Neural progenitor cell (in vitro differentiated cells): Measurements from ENCODE around the gene TTC6.

Source experiments
- EZH2 ChIP-seq: fragments of 200-600 bp; sonication (generic); IDR thresholded peaks from 2 replicates; pipeline ENCODE4 v1.6.1; 2017; ENCODE audit warnings: antibody characterized with exemption, mild to moderate bottlenecking, moderate library complexity
- EZH2phosphoT487 ChIP-seq: fragments of 200-600 bp; sonication (generic); IDR thresholded peaks from 2 replicates; pipeline ENCODE4 v1.6.1; 2017; ENCODE audit warnings: antibody characterized with exemption
- TF ChIP-seq, protein P1 (sequence below): fragments of 200-600 bp; sonication (generic); IDR thresholded peaks from 2 replicates; pipeline ENCODE4 v1.5.1; 2017; ENCODE audit warnings: antibody characterized with exemption, mild to moderate bottlenecking

DNA sequence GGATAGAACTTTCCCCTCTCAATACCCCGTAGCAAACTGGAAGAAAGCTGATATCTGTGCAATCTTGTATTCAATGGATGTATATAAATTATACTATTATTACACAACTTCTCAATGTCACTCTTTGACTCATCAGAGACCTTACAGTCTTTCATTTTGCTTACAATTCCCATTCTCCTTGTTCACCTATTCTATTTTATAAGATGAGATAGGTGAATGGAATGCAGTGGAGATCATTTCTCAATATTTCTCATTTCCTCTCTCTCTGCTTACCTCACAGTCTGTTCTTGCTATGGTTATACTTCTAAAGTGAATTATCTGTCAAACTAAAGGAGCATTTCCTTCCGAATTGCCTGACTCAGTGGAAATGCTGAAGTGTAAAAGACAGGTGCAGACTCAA, 15.3 kb upstream of the TTC6 start:
- TF ChIP-seq, protein P1, sequence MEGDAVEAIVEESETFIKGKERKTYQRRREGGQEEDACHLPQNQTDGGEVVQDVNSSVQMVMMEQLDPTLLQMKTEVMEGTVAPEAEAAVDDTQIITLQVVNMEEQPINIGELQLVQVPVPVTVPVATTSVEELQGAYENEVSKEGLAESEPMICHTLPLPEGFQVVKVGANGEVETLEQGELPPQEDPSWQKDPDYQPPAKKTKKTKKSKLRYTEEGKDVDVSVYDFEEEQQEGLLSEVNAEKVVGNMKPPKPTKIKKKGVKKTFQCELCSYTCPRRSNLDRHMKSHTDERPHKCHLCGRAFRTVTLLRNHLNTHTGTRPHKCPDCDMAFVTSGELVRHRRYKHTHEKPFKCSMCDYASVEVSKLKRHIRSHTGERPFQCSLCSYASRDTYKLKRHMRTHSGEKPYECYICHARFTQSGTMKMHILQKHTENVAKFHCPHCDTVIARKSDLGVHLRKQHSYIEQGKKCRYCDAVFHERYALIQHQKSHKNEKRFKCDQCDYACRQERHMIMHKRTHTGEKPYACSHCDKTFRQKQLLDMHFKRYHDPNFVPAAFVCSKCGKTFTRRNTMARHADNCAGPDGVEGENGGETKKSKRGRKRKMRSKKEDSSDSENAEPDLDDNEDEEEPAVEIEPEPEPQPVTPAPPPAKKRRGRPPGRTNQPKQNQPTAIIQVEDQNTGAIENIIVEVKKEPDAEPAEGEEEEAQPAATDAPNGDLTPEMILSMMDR, result no peak
- TF ChIP-seq EZH2phosphoT487, result no peak
- no peak for TF ChIP-seq EZH2
